Smooth muscle cell (in vitro differentiated cells): ENCODE data around the gene ATXN7L1. TPM values are rescaled to one million over a fixed set of nuclear protein-coding genes. Genes with fewer than 3 reads are reported as not detected.

Experiments
- DNase-seq: peaks from one replicate; lab custom pipeline; 2025; ENCODE audit not compliant: unreplicated experiment; lab: John Stamatoyannopoulos, UW
- H2AFZ ChIP-seq: fragments of 200-600 bp; sonication (generic); 2 replicates; pipeline ENCODE4 v1.6.0; 2016; ENCODE audit warnings: antibody characterized with exemption, low read depth, mild to moderate bottlenecking
- H3F3A ChIP-seq: fragments of 200-600 bp; sonication (generic); 2 replicates; pipeline ENCODE4 v1.6.0; 2017; ENCODE audit warnings: antibody characterized with exemption, low read depth
- H3K27ac ChIP-seq: fragments of 200-600 bp; sonication (generic); 2 replicates; pipeline ENCODE4 v1.5.1; 2016; ENCODE audit warnings: low read depth, mild to moderate bottlenecking
- H3K27me3 ChIP-seq: fragments of 200-600 bp; sonication (generic); 2 replicates; pipeline ENCODE4 v1.6.1; 2016; ENCODE audit warnings: low read depth, mild to moderate bottlenecking
- H3K36me3 ChIP-seq: fragments of 200-600 bp; sonication (generic); 2 replicates; pipeline ENCODE4 v1.5.1; 2016; ENCODE audit warnings: low read depth
- H3K4me1 ChIP-seq: fragments of 200-600 bp; sonication (generic); 2 replicates; pipeline ENCODE4 v1.5.1; 2016; ENCODE audit warnings: low read depth
- H3K4me2 ChIP-seq: fragments of 200-600 bp; sonication (generic); 2 replicates; pipeline ENCODE4 v1.6.0; 2016; ENCODE audit warnings: mild to moderate bottlenecking
- H3K4me3 ChIP-seq: fragments of 200-600 bp; sonication (generic); 2 replicates; pipeline ENCODE4 v1.5.1; 2016; ENCODE audit warnings: mild to moderate bottlenecking
- H3K79me2 ChIP-seq: fragments of 200-600 bp; sonication (generic); 2 replicates; pipeline ENCODE4 v1.6.0; 2016; ENCODE audit warnings: low read depth, mild to moderate bottlenecking
- H3K9ac ChIP-seq: fragments of 200-600 bp; sonication (generic); 2 replicates; pipeline ENCODE4 v1.6.0; 2016; ENCODE audit warnings: low read depth
- H3K9me3 ChIP-seq: fragments of 200-600 bp; sonication (generic); replicated peaks from 2 replicates; pipeline ENCODE4 v1.5.1; 2016; ENCODE audit warnings: low read depth
- H4K20me1 ChIP-seq: fragments of 200-600 bp; sonication (generic); 2 replicates; pipeline ENCODE4 v1.6.0; 2016; ENCODE audit warnings: low read depth
- CTCF ChIP-seq: fragments of 200-600 bp; sonication (generic); IDR thresholded peaks from 2 replicates; pipeline ENCODE4 v1.5.1; 2017; ENCODE audit warnings: borderline replicate concordance, mild to moderate bottlenecking, antibody characterized with exemption; ENCODE audit not compliant: insufficient read depth, poor library complexity, severe bottlenecking
- WGBS: methylation state at CpG from one replicate; pipeline ENCODE4 v1.1.7; 2016; ENCODE audit warnings: low lambda C conversion rate; 5-methylcytosine and 5-hydroxymethylcytosine counted together
- polyA plus RNA-seq: library from polyadenylated mRNA; unstranded; fragments of >200 nt; fragmentation: Nextera tagmentation; extraction: Ambion mirVana; gene quantifications from 2 replicates; pipeline ENCODE4 v1.2.1, GENCODE V29; 2016
- total RNA-seq: library from RNA; depleted of rRNA; stranded (reverse); fragments of >200 nt; gene quantifications from 2 replicates; pipeline ENCODE4 v1.2.3, GENCODE V29; 2014

The ATXN7L1 gene
- total and polyA plus RNA-seq, 2 experiments from 2014 or later = 3.3 to 4.4 TPM

- Histone ChIP-seq H4K20me1 (no peaks in the 10 kb centered on the region), H3K27me3 (no peaks in the 10 kb centered on the region), H3F3A (no peaks in the 10 kb centered on the region), H3K4me1 (no peaks in the 10 kb centered on the region), H2AFZ (no peak overlapping the region), H3K4me3 (no peak overlapping the region), H3K79me2 (no peaks in the 10 kb centered on the region), H3K9ac (no peak overlapping the region), H3K4me2 (no peak overlapping the region), H3K27ac (no peak overlapping the region), H3K36me3 (no peaks in the 10 kb centered on the region), H3K9me3 (no peaks in the 10 kb centered on the region)
- DNase-seq = no peak
- TF ChIP-seq CTCF = no peak
- 70% methylated on average over 3 of the region's 3 CpGs for WGBS
Measured at GRCh38 chr7:105787793-105788192, 88.6 kb downstream of the ATXN7L1 start.

DNA sequence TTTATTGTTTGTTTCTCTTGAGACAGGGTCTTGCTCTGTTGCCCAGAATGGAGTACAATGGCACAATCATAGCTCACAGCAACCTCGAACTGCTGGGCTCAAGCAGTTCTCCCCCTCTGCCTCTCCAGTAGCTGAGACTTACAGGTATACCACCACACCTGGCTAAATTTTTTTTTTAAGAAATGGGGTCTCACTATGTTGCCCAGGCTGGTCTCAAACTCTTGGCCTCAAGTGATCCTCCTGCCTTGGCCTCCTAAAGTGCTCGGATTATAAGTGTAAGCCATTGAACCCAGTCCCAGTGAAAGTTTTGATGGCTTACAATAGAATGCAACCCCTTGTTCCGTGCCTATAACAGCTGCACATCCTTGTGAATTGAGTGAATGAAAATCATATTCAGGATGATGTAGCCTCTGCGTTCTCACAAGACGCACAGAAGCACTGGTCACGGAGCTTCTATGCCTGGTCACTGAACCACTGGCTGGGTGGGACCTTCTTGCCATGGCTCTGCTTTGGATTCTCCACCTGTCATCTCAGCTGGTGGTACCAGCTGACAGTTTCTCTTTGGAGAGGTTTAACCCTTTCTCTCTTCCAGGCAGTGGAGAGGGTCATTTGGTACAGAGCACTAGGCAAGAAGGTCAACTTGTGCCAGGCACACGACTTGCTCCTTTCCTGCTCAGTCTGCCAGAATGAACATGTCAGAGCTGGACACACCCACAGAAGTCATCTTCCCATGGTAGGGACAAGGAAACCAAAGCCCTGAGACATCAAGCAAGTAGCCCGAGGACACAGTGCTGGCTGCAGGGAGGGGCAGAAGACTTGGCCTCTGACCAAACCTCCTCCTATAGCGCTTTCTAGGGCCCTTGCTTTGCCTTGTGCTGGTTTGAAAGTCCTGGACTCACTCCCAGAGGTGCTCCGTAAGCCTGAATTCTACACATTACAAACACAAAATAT is 89.6 kb downstream of the ATXN7L1 start:
- Histone ChIP-seq H3K9ac (no peak overlapping the region), H3K4me2 (no peak overlapping the region), H3K4me3 (no peak overlapping the region), H3K36me3 (no peaks in the 10 kb centered on the region), H3K27ac (no peak overlapping the region), H3K79me2 (no peaks in the 10 kb centered on the region), H3K4me1 (no peaks in the 10 kb centered on the region), H2AFZ (no peak overlapping the region), H4K20me1 (peaks cover 4% of the 10 kb centered on the region), H3F3A (peaks cover 4% of the 10 kb centered on the region), H3K9me3 (no peaks in the 10 kb centered on the region), H3K27me3 (no peaks in the 10 kb centered on the region)
- no peak for TF ChIP-seq CTCF
- WGBS = 96% methylated on average over 10 of the region's 10 CpGs
- DNase-seq = no peak

GRCh38 chr7:105782391-105783042 is 93.9 kb downstream of the ATXN7L1 start:
- H3K4me2 ChIP-seq = peak overlapping the region; percentile 19

More at GRCh38 chr7:105782391-105783042, 93.9 kb downstream of the ATXN7L1 start:
- no peaks in the 10 kb centered on the region for H3K4me1 ChIP-seq
- TF ChIP-seq CTCF = no peak
- no peak overlapping the region for H2AFZ ChIP-seq
- no peaks in the 10 kb centered on the region for H3K79me2 ChIP-seq
- peaks cover 4% of the 10 kb centered on the region for H3F3A ChIP-seq
- H3K27me3 ChIP-seq = no peaks in the 10 kb centered on the region
- no peaks in the 10 kb centered on the region for H3K36me3 ChIP-seq
- H3K9me3 ChIP-seq = no peaks in the 10 kb centered on the region
- H3K4me3 ChIP-seq = no peak overlapping the region
- H3K27ac ChIP-seq = peak overlapping the region; percentile 14
- no peak overlapping the region for H3K9ac ChIP-seq
- WGBS = 77% methylated on average over 10 of the region's 10 CpGs
- peaks cover 4% of the 10 kb centered on the region for H4K20me1 ChIP-seq
- DNase-seq = no peak
